ENCODE data around the gene OGDHL.
A peak's percentile ranks its signal among the peaks of the same experiment; 100 is the strongest.

The OGDHL gene

DNA sequence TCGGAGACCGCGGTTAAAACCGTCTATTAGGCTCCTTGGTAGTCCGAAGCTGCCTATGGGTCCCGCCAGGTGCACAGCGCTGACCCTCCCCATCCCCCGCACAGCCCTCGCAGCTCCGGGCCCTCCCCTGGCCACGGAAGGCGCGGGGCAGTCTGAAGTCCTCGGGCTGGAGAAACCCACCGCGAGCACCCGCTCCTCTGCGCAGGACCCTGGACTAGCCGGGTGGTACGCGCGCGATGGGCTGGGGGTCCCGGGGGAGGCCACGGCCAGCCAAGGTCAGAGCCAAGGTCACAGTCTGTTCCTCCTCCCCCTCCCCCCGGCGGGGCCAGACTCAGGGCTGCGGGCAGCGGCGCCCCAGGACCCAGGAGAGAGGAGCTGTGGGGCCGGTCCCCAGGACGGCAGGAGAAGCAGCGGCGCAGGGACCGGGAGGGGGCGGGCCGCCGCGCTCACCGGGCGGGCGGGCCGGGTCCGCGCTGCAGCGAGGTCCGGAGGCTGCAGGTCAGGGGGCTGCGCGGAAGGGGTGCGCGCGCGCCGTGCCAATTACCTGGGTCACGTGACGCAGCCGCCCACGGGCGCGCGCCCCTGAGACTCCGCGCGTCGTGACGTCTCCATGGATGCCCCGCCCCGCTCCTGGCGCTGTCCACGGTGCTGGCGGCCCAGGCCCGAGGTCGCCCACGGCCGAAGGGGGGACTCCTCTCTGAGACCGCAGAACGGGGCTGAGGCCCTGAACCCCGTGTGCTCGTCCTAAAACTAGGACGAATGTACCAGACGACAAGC is at the start of gene OGDHL:
Gene OGDHL, minus strand, starts transcription at position 535 of the 777 bp plus-strand sequence. CDS start 3,731 bp downstream, outside the sequence.
- Histone ChIP-seq H3K4me2 (ENCODE audit: low read length) (peak within 1 kb of the TSS; percentile 79), H3K79me2 (ENCODE audit: low read length) (no peaks in the 10 kb centered on the region), H3K9me3 (ENCODE audit: insufficient read depth, low read length) (no peaks in the 10 kb centered on the region), H3K27ac (ENCODE audit: low read length) (no peak within 1 kb of the TSS), H2AFZ (ENCODE audit: low read depth, low read length) (peak within 1 kb of the TSS; percentile 46; the same call in 1 of the 2 replicates), H4K20me1 (ENCODE audit: insufficient read depth, low read length) (no peaks in the 10 kb centered on the region; the same call in 1 of the 2 replicates), H3K4me1 (ENCODE audit: low read length) (peaks cover 4% of the 10 kb centered on the region; the same call in 1 of the 2 replicates), H3K27me3 (ENCODE audit: low read depth, low read length) (no peaks in the 10 kb centered on the region), H3K9ac (ENCODE audit: low read length) (peak within 1 kb of the TSS; percentile 46), H3K4me3 (ENCODE audit: low read length) (peak within 1 kb of the TSS; percentile 89), H3K36me3 (replicated peaks; ENCODE audit: low read depth, low read length) (no peaks in the 10 kb centered on the region)
- TF ChIP-seq, protein P1, sequence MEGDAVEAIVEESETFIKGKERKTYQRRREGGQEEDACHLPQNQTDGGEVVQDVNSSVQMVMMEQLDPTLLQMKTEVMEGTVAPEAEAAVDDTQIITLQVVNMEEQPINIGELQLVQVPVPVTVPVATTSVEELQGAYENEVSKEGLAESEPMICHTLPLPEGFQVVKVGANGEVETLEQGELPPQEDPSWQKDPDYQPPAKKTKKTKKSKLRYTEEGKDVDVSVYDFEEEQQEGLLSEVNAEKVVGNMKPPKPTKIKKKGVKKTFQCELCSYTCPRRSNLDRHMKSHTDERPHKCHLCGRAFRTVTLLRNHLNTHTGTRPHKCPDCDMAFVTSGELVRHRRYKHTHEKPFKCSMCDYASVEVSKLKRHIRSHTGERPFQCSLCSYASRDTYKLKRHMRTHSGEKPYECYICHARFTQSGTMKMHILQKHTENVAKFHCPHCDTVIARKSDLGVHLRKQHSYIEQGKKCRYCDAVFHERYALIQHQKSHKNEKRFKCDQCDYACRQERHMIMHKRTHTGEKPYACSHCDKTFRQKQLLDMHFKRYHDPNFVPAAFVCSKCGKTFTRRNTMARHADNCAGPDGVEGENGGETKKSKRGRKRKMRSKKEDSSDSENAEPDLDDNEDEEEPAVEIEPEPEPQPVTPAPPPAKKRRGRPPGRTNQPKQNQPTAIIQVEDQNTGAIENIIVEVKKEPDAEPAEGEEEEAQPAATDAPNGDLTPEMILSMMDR (IDR thresholded peaks at IDR 0.05; ENCODE audit: low read depth, low read length): no peak
- no peak for TF ChIP-seq EZH2phosphoT487 (IDR thresholded peaks at IDR 0.05; ENCODE audit: low read depth)

- no peak for TF ChIP-seq EZH2phosphoT487 (IDR thresholded peaks at IDR 0.05; ENCODE audit: low read depth)
- TF ChIP-seq, protein P1 (IDR thresholded peaks at IDR 0.05; ENCODE audit: low read depth, low read length): no peak
- no peak overlapping the region for H3K4me3 ChIP-seq (ENCODE audit: low read length)
- no peak overlapping the region for H2AFZ ChIP-seq (ENCODE audit: low read depth, low read length)
- H3K36me3 ChIP-seq (replicated peaks; ENCODE audit: low read depth, low read length): no peaks in the 10 kb centered on the region
- no peaks in the 10 kb centered on the region for H4K20me1 ChIP-seq (ENCODE audit: insufficient read depth, low read length)
- no peaks in the 10 kb centered on the region; the same call in 1 of the 2 replicates for H3K27me3 ChIP-seq (ENCODE audit: low read depth, low read length)
- no peak overlapping the region for H3K9ac ChIP-seq (ENCODE audit: low read length)
- no peaks in the 10 kb centered on the region for H3K9me3 ChIP-seq (ENCODE audit: insufficient read depth, low read length)
- H3K4me2 ChIP-seq (ENCODE audit: low read length): no peak overlapping the region
- no peaks in the 10 kb centered on the region for H3K4me1 ChIP-seq (ENCODE audit: low read length)
- H3K27ac ChIP-seq (ENCODE audit: low read length): no peak overlapping the region
- H3K79me2 ChIP-seq (ENCODE audit: low read length): no peaks in the 10 kb centered on the region
Measured at GRCh38 chr10:49803988-49804387, 41.9 kb upstream of the OGDHL start.

DNA sequence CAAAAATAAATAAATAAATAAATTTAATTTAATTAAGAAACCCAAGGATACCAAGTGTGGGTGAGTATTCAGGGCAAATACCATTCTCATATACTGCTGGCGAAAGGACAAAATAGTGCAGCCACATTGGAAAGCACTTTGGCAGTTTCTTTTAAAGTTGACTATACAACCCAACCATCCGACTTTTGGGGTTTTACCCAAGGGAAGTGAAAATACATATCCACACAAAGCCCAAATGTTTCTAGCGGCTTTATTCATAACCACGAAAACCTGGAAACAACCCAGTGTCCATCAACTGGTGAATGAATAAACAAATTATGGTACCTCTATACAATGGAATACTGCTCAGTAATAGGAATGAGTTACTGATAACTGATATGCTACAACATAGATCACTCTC is 36.2 kb upstream of the OGDHL start:
- H3K27me3 ChIP-seq (ENCODE audit: low read depth, low read length): no peaks in the 10 kb centered on the region; the same call in 1 of the 2 replicates
- TF ChIP-seq EZH2phosphoT487 (IDR thresholded peaks at IDR 0.05; ENCODE audit: low read depth): no peak
- TF ChIP-seq, protein P1 (IDR thresholded peaks at IDR 0.05; ENCODE audit: low read depth, low read length): no peak
- no peak overlapping the region for H3K9ac ChIP-seq (ENCODE audit: low read length)
- H3K4me3 ChIP-seq (ENCODE audit: low read length): no peak overlapping the region
- no peaks in the 10 kb centered on the region for H3K4me1 ChIP-seq (ENCODE audit: low read length)
- H3K79me2 ChIP-seq (ENCODE audit: low read length): no peaks in the 10 kb centered on the region
- no peaks in the 10 kb centered on the region for H4K20me1 ChIP-seq (ENCODE audit: insufficient read depth, low read length)
- H3K27ac ChIP-seq (ENCODE audit: low read length): no peak overlapping the region
- H2AFZ ChIP-seq (ENCODE audit: low read depth, low read length): no peak overlapping the region
- no peaks in the 10 kb centered on the region for H3K36me3 ChIP-seq (replicated peaks; ENCODE audit: low read depth, low read length)
- no peaks in the 10 kb centered on the region for H3K9me3 ChIP-seq (ENCODE audit: insufficient read depth, low read length)
- no peak overlapping the region for H3K4me2 ChIP-seq (ENCODE audit: low read length)

GRCh38 chr10:49791100-49791499 is 29.0 kb upstream of the OGDHL start:
- TF ChIP-seq, protein P1 (IDR thresholded peaks at IDR 0.05; ENCODE audit: low read depth, low read length): no peak
- no peak for TF ChIP-seq EZH2phosphoT487 (IDR thresholded peaks at IDR 0.05; ENCODE audit: low read depth)
- Histone ChIP-seq H3K79me2 (ENCODE audit: low read length) (no peaks in the 10 kb centered on the region), H3K4me3 (ENCODE audit: low read length) (no peak overlapping the region), H2AFZ (ENCODE audit: low read depth, low read length) (no peak overlapping the region), H4K20me1 (ENCODE audit: insufficient read depth, low read length) (no peaks in the 10 kb centered on the region), H3K4me1 (ENCODE audit: low read length) (no peaks in the 10 kb centered on the region), H3K36me3 (replicated peaks; ENCODE audit: low read depth, low read length) (no peaks in the 10 kb centered on the region), H3K9ac (ENCODE audit: low read length) (no peak overlapping the region), H3K27me3 (ENCODE audit: low read depth, low read length) (no peaks in the 10 kb centered on the region), H3K27ac (ENCODE audit: low read length) (no peak overlapping the region), H3K4me2 (ENCODE audit: low read length) (no peak overlapping the region), H3K9me3 (ENCODE audit: insufficient read depth, low read length) (no peaks in the 10 kb centered on the region)

Measured in OCI-LY3 (cell line).